NCI-H2107 (cell line): ENCODE results near the gene TEX264.
"Not testable (repeated sequence)": the region's sequence is repeated elsewhere in the genome, so short reads cannot be mapped to it uniquely, and the experiment has no call there.

Experiments used
- DNase-seq: peaks from one replicate; lab custom pipeline; 2025; lab: John Stamatoyannopoulos, UW

TEX264 gene

GRCh38 chr3:51717446-51717845, 46.4 kb downstream of the TEX264 start:
- no peak for DNase-seq

GRCh38 chr3:51717947-51718346, 46.9 kb downstream of the TEX264 start:
- no peak for DNase-seq

GRCh38 chr3:51718547-51719409, 47.7 kb downstream of the TEX264 start:
- peak; percentile 12 for DNase-seq

GRCh38 chr3:51719410-51720025, 48.5 kb downstream of the TEX264 start:
- DNase-seq, result no peak

- DNase-seq, result no peak
Observed at GRCh38 chr3:51720292-51721061, 49.4 kb downstream of the TEX264 start.

- no peak for DNase-seq
Observed at GRCh38 chr3:51721062-51721745, 50.2 kb downstream of the TEX264 start.

- no peak for DNase-seq
Observed at GRCh38 chr3:51722362-51722761, 51.3 kb downstream of the TEX264 start.

GRCh38 chr3:51727500-51727899, 56.4 kb downstream of the TEX264 start:
- DNase-seq, result no peak

- DNase-seq, result no peak
Observed at GRCh38 chr3:51729042-51729633, 58.1 kb downstream of the TEX264 start.

- no peak for DNase-seq
Observed at GRCh38 chr3:51733859-51734571, 63.0 kb downstream of the TEX264 start.

- no peak for DNase-seq
Observed at GRCh38 chr3:51734572-51734907, 63.5 kb downstream of the TEX264 start.

- no peak for DNase-seq
Observed at GRCh38 chr3:51735039-51735438, 64.0 kb downstream of the TEX264 start.

- DNase-seq, result no peak
Observed at GRCh38 chr3:51735950-51736349, 64.9 kb downstream of the TEX264 start.

GRCh38 chr3:51739110-51739509, 68.1 kb downstream of the TEX264 start:
- no peak for DNase-seq

GRCh38 chr3:51742320-51742719, 71.3 kb downstream of the TEX264 start:
- not testable (repeated sequence) for DNase-seq

- not testable (repeated sequence) for DNase-seq
Observed at GRCh38 chr3:51742978-51743377, 71.9 kb downstream of the TEX264 start.

GRCh38 chr3:51747840-51748239, 76.8 kb downstream of the TEX264 start:
- no peak for DNase-seq

- DNase-seq, result no peak
Observed at GRCh38 chr3:51748327-51748726, 77.3 kb downstream of the TEX264 start.

- DNase-seq, result no peak
Observed at GRCh38 chr3:51750878-51751277, 79.8 kb downstream of the TEX264 start.

GRCh38 chr3:51751287-51751686, 80.2 kb downstream of the TEX264 start:
- no peak for DNase-seq
